ENCODE data around the gene ZSCAN10. TPM values are rescaled to one million over a fixed set of nuclear protein-coding genes. Genes with fewer than 3 reads are reported as not detected.
"Not testable (repeated sequence)": the region's sequence is repeated elsewhere in the genome, so short reads cannot be mapped to it uniquely, and the experiment has no call there.

The ZSCAN10 gene
- total RNA-seq, 1 donor from 2014 or later = not detected

DNA sequence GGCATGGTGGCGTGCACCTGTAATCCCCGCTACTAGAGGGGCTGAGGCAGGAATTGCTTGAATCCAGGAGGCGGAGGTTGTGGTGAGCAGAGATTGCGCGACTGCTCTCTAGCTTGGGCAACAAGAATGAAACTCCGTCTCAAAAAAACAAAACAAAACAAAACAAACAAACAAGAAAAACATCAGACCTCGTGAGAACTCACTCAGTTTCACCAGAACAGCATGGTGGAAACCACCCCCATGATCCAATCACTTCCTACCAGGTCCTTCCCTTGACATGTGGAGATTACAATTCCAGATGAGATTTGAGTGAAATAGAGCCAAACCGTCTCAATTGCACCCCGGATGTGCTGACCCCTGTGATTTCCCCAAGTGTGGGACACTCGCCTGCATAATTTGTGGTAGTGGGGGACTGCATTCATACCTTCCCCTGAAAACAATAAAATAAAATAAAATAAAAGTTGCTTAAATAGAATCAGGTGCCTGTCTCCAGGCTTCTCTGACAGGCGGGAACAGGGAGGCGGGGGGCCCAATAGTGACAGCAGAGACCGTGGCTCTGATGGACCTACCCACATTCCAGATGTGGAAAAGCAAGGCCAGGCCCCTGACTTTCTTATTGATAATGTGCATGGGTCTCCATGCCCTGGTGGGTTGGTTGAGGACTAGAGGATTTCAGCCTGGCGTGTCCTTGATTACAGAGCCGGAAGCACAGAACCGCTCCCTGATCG is 13.1 kb downstream of the ZSCAN10 start:
- DNase-seq (ENCODE audit: low read depth) = no peak

DNA sequence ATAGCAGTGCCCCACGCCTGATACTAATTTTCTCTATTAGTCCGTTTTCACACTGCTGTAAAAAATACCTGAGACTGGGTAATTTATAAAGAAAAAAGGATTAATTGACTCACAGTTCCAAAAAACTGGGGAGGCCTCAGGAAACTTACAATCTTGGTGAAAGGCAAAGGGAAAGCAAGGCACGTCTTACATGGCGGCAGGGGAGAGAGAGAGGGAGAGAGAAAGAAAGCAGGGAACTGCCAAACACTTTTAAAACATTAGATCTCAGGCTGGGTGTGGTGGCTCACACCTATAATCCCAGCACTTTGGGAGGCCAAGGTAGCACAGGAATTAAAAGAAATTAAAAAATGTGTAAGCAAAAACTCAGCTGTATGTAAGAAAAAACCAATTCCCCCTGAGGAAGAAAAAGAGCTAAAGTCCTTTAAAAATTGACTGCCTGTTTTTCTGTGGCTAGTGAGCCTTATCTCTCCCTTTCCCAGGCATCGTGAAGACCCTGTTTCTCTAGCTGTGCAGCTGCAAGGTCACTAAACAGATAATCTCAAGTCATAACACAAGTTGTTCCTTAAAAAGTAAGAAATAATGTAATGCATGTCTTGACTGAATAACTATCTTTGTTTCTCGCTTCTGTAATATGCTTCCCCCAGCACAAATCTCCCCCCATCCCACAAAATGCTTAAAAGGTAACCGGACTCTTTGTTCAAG is 14.0 kb downstream of the ZSCAN10 start:
- no peak for DNase-seq (ENCODE audit: low read depth)

DNA sequence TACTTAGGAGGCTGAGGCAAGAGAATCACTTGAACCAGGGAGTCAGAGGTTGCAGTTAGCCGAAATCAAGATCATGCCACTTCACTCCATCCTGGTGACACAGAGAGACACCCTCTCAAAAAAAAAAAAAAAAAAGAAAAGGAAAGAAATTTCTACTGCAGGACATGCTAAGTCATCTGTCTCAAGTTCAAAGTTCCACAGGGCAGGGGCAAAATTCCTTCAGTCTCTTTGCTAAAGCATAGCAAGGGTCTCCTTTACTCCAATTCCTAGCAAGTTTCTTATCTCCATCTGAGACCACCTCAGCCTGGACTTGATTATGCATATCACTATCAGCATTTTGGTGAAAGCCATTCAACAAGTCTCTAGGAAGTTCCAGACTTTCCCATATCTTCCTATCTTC is 14.6 kb downstream of the ZSCAN10 start:
- no peak for DNase-seq (ENCODE audit: low read depth)

DNA sequence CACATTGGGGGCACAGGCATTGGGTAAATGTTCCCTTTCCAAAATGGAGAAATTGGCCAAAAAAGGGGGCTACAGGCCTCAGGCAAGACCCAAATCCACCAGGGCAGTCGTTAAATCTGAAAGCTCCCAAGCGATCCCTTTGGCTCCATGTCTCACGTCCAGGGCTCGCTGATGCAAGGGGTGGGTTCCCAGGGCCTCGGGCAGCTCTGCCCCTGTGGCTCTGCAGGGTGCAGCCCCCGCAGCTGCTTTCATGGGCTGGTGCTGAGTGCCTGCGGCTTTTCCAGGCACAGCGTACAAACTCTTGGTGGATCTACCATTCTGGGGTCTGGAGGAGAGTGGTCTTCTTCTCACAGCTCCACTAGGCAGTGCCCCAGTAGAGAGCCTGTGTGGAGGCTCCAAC is 15.7 kb downstream of the ZSCAN10 start:
- not testable (repeated sequence) for DNase-seq (ENCODE audit: low read depth)

DNA sequence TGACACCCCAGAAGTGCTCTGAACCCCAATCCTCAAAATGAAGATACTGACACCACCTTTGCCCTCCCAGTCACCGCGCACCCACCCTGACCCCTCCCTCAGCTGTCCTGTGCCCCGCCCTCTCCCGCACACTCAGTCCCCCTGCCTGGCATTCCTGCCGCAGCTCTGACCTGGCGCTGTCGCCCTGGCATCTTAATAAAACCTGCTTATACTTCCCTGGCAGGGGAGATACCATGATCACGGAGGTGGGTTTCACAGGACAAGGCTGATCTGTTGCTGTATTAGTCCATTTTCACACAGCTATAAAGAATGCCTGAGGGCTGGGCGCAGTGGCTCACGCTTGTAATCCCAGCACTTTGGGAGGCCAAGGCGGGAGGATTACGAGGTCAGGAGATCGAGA is 17.1 kb downstream of the ZSCAN10 start:
- DNase-seq (ENCODE audit: low read depth) = not testable (repeated sequence)

DNA sequence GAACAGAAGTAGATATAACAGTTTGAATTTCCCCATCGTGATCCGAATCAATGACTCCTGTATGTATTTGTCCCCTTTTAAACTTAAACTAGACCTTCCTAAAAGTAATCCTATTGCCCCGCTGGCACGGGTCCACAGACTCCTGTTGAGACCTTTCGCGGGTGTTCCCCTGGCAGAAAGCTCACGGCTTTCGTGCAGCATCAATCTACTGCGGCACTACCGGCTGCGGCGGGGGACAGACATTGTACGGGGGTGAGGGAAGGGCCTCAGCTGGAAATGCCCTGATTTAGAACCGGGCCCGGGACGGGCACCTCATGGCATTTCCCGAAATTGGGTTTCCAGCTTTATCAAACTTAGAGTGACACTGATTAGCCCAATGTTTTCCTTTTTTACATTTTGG is 19.1 kb downstream of the ZSCAN10 start:
- DNase-seq (ENCODE audit: low read depth) = no peak

DNA sequence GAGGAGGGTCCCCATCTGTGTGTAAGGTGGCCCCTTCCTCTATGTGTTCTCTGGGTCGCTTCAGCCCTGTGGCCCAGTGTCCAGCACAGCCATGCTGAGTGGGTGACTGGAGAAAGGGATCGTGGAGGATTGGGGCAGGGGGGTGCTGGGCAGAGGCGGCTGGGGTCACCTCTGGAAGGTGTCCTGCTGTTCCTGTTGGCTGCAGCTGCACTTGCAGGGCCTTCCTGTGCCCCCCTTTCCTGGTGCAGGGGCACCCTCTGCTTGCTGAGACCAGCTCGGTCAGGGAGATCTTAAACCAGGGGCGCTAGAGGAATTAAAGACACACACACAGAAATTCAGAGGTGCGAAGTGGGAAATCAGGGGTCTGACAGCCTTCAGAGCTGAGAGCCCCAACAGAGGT is 22.5 kb downstream of the ZSCAN10 start:
- no peak for DNase-seq (ENCODE audit: low read depth)

DNA sequence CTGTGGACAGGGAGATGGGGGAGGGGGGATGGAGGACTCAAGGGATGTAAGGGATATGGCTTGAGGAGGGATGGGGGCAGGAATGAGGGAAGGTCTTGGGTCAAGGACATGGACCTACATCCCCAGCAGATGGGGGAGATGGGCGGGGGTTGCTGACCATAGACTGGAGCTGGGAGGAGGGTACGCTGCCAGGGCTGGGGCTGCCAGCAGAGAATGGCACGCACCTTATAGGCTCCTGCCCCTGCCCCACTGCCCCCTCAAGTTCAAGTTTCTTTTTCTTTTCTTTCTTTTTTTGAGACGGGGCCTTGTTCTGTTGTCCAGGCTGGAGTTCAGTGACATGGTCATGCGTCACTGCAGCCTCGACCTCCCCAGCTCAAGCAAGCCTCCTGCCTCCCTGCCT is 23.1 kb downstream of the ZSCAN10 start:
- DNase-seq (ENCODE audit: low read depth) = not testable (repeated sequence)

DNA sequence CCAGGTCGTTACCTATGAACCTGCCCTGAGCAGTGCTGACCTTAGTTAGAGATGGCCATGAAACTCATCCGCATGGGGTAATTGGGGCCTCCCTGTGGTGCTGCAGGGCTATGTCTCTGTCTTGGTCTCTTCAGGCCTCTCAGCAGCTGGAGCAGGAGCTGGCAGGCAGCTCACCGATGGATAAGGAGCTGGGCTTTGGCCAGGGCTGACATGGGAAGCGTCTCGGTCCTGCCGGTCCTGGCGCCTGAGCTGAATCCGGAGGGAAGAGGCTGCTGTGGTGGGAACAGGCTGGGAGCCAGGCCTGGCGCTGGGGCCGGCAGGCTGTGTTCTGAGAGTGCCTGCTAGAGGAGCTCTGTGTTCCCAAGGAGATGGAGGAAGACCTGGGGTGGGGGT is 23.6 kb downstream of the ZSCAN10 start:
- no peak for DNase-seq (ENCODE audit: low read depth)

DNA sequence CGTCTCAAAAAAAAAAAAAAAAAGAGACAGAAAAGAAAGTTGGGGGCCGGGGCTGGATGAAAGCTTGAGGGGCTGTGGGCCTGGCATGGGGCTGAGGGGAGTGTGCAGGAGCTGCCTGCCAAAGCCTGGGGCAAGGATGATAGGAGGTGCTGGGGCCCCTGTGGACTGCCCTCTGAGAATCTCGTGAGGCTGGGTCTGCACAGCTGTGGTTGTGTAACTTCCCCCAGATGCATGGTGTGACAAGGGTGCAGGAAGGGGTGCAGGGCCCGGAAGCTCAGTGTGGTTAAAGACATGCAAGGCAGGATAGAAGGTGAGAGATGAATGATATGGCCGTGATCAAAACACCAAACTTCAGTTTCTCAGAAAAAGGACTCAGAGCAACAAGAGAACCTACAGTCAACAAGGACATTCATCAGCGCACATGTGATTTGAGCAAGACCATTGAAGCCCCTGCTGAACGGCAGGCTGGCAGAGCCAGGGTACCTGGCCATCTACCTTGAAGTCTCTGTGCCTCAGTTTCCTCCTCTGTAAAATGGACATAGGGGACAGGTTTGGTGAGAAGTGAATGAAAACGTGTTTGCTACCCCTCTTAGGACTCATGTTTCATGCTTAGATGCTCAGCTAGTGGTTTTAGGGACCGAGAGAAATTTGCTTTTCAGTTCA is 24.1 kb downstream of the ZSCAN10 start:
- no peak for DNase-seq (ENCODE audit: low read depth)

DNA sequence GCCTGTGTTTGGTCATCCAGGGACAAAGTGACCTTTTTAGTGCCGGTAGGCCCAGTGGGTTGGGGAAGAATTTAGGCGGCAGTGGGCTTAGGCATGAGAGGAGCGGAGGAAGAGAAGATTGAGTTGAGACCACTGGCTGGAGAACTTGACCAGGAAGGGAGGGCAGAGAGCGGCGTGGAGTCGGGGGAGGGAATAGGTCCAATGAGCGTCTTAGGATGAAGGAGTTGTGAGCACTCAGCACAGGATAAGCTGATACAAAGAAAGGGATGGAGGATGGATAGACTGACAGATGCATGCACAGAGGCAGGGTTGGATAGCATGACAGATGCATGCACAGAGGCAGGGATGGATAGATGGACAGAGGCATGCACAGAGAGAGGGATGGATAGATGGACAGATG is 25.6 kb downstream of the ZSCAN10 start:
- no peak for DNase-seq (ENCODE audit: low read depth)

DNA sequence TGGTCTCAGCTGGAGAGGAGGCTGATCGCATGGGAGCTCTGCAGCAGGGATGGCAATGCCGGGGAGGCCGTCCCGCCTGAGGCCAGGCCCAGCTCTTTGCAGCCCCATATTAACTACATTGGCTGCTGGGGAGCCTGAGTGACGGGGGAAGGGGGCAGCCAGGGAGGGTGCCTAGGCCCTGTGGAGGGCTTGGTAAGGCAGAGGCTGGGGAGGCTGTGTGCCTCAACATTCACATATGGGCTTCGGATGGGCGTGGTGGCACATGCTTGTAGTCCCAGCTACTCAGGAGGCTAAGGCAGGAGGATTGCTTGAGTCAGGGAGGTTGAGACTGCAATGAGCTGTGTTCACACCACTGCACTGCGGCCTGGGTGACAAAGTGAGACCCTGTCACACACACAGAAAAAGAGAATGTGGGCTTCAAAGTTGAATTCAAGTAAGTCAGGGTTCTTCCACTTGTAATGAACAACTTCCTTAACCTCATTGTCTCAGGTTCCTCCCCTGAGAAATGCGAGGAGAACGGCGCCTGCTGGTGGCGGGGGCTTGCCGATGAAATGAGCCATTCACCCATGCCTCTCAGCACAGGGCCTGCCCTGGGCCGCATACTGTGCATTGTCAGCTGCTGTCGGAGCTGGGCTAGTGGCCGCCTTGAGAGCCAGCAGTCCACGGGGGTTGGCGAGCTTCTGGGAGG is 26.4 kb downstream of the ZSCAN10 start:
- not testable (repeated sequence) for DNase-seq (ENCODE audit: low read depth)

DNA sequence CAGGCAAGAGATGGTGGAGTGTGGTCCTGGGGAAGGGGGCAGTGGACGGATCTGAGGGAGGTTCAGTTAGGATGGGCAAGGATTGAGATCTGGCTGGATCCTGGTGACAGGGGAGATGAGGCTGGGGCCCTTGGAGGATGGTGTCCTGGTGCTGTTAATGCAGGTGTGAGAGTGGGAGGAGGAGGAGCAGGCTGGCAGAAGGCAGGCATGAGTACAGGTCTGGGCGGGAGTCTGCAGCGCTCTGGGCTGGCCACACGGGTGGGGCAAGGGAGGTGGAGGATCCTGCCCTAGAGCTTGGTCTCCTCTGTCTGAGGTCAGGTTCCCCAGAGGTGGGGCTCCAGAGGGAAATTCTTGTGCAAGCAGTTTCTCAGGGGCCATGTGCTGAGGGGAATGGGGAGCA is 26.9 kb downstream of the ZSCAN10 start:
- not testable (repeated sequence) for DNase-seq (ENCODE audit: low read depth)

DNA sequence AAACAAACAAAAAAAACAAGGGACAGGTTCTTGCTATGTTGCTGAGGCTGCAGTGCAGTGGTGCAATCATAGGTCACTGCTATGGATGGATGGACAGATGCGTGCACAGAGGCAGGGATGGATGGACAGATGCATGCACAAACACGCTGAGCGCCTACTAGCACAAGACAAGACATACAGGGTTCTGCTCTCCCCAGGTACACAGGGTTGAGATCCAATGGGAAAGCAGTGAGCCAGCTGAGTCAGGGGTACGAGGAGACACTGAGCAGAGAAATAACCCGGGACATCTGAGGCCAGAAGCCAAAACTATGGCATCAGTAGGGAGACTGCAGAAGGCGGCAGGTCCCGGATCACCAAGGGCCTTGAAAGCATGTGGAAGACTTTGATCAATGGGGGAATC is 27.4 kb downstream of the ZSCAN10 start:
- no peak for DNase-seq (ENCODE audit: low read depth)

DNA sequence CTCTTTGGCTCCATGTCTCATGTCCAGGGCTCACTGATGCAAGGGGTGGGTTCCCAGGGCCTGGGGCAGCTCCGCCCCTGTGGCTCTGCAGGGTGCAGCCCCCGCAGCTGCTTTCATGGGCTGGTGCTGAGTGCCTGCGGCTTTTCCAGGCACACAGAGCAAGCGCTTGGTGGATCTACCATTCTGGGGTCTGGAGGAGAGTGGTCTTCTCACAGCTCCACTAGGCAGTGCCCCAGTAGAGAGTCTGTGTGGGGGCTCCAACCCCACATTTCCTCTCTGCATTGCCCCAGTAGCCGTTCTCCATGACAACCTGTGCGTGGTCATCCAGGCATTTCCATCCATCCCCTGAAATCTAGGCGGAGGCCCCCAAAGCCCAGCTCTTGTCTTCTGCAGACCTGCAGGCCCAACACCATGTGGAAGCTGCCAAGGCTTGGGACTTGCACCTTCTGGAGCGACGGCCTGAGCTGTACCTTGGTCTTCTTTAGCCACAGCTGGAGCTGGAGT is 28.4 kb downstream of the ZSCAN10 start:
- DNase-seq (ENCODE audit: low read depth) = no peak

DNA sequence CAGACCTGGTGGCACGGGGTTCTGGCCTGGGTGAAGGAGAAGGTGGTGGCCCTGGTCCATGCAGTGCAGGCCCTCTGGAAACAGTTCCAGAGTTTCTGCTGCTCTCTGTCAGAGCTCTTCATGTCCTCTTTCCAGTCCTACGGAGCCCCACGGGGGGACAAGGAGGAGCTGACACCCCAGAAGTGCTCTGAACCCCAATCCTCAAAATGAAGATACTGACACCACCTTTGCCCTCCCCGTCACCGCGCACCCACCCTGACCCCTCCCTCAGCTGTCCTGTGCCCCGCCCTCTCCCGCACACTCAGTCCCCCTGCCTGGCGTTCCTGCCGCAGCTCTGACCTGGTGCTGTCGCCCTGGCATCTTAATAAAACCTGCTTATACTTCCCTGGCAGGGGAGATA is 29.9 kb downstream of the ZSCAN10 start:
- not testable (repeated sequence) for DNase-seq (ENCODE audit: low read depth)

DNA sequence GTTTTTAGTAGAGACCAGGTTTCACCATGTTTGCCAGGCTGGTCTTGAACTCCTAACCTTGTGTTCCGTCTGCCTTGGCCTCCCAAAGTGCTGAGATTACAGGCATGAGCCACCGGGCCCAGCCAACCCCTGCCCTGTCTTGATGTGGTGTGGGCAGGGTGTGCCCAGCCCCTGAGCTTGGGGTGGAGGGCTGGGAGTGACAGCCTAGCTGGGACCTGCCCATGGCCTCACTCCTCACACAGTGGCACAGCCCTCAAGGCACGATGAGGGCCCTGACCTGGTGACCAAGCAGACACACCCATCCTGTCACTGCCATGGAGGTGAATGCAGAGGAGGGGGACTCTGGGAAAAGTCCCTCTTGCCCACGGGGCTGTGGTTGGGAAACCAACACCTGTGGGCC is 30.6 kb downstream of the ZSCAN10 start:
- no peak for DNase-seq (ENCODE audit: low read depth)

DNA sequence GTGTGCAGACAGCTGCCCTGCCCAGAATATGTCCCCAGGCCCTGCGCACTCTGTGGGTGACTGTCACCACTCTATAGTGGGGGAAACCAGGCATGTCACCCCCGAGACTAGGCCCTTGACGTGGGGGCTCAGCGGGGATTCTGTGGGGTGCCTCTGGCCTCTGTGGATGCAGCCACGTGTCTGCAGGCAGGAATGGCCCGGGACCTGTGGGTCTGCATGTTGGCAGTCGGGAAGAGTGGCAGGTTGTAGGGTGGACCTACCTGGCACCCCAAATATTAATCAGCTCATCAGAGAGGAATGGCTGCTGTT is 32.7 kb downstream of the ZSCAN10 start:
- no peak for DNase-seq (ENCODE audit: low read depth)

DNA sequence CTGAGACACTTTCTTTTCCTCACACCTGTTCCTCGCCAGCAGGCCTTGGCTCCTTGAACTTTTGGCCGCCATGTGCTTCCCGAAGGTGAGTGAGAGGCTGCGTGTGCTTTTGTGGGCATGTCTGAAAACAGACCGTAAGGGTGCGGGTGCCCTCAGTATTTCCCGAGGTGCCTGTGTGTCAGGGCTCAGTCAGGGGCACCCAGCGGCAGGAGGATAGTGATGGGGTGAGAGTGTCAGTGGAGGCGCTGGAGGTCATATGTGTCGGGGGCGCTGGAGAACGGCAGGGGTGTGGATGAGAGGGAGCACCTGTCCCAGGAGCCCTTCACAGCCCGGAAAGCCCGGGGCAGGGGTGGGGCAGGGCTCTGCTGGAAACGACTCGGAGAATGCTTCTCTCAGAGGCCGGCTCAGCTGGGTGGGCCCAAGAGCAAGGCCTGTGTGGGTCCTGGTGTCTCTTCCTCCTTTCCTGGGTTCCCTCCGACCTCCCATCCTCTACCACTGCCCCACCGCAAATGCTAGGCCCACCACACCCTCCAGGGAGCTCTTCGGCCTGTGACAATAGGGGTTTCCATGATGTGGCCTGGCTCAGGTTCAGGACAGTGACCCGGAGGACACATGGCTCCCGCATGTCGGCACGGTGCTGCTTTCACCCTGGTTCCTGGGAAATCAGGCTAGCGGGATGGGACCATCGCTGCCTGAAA is 33.2 kb downstream of the ZSCAN10 start:
- DNase-seq (ENCODE audit: low read depth) = no peak

DNA sequence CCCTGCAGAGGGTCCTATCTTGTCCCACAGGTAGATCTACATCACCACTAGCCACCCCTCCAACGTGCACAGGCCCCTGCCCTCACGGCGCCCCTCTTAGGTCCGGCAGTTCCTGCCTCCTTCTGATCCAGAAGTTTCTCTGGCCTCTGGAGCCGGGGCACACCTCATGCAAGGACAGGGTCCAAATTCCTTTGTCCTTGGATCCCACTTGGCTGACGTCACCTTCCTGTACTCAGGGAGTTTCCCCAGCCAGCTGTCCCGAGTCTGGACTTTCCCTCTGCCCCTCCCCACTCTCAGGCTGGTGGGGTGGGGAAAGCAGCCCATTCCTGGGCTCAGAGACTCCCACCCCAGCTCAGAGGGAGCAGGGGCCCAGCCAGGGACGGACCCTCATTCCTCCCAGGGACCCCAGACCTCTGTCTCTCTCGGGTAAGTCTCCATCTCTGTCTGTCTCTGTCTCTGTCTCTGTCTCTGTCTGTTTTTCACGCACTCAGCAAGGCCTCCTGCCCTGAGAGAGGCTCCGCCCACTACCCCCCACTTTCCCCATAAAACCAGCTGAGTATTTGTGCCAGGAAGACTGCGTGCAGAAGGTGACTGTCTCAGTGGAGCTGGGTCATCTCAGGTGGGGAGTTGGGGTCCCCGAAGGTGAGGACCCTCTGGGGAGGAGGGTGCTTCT is 33.9 kb downstream of the ZSCAN10 start, which contains the start of gene IL32:
Gene IL32 (plus strand): TSS at position 572 of the 673 bp plus-strand sequence. CDS start 172 bp downstream, outside the sequence.
- DNase-seq (ENCODE audit: low read depth) = peak; percentile 87
